T-helper 17 cell (primary cell): ENCODE measurements around the gene RWDD3. TPM values are rescaled to one million over a fixed set of nuclear protein-coding genes. Genes with fewer than 3 reads are reported as not detected.
A peak's percentile ranks its signal among the peaks of the same experiment; 100 is the strongest.

Source experiments
- ATAC-seq: fragments of 150-1000 bp; cut with Tn5 transposase; 2 replicates; pipeline ENCODE4 v1.10.0; 2021; ENCODE audit warnings: mild to moderate bottlenecking, moderate library complexity
- DNase-seq, 3 donors: peaks; one replicate each; pipeline versions ENCODE4 v3.0.0 to v3.0.0-alpha.2; 2020 to 2021
- H3K9me3 ChIP-seq: one replicate; pipeline ENCODE4 v1.7.0; 2013; ENCODE audit warnings: low read length, mild to moderate bottlenecking; ENCODE audit not compliant: control insufficient read depth, poor library complexity, severe bottlenecking
- H3K27ac Mint-ChIP-seq: one replicate; pipeline ENCODE4 v1.8.0; 2022; ENCODE audit warnings: mild to moderate bottlenecking, moderate library complexity, mixed read lengths
- H3K27me3 Mint-ChIP-seq: one replicate; pipeline ENCODE4 v1.8.0; 2022; ENCODE audit warnings: mixed read lengths
- H3K36me3 Mint-ChIP-seq: one replicate; pipeline ENCODE4 v1.8.0; 2022; ENCODE audit warnings: low read depth, mixed read lengths
- H3K4me1 Mint-ChIP-seq: one replicate; pipeline ENCODE4 v1.8.0; 2022; ENCODE audit warnings: mild to moderate bottlenecking, mixed read lengths
- H3K4me3 Mint-ChIP-seq: one replicate; pipeline ENCODE4 v1.8.0; 2022; ENCODE audit warnings: mild to moderate bottlenecking, moderate library complexity, mixed read lengths
- total RNA-seq, 4 donors: library from RNA in 2 of 4; stranded (reverse) in 2 of 4; gene quantifications; one replicate each; pipeline ENCODE4 v1.2.3 and lab custom pipeline; 2022 to 2026

The RWDD3 gene
- 10 to 100 TPM in 1 of 2 donors, 1 to 10 TPM in 1; 10.0 to 13.4 TPM for total RNA-seq
- 2.3 to 3.8 reads per million in 2 donors for total RNA-seq (lab: John Stamatoyannopoulos, UW)

GRCh38 chr1:95233737-95234500 is at the start of gene RWDD3:
Gene RWDD3 (plus strand): TSS chr1:95234210. CDS start chr1:95234231, 21 bp downstream.
- peaks cover 29% of the 10 kb centered on the region for H3K4me1 Mint-ChIP-seq
- H3K9me3 ChIP-seq = no peaks in the 10 kb centered on the region
- H3K4me3 Mint-ChIP-seq = peak within 1 kb of the TSS; percentile 93
- H3K36me3 Mint-ChIP-seq = no peaks in the 10 kb centered on the region
- peak within 1 kb of the TSS; percentile 93 for H3K27ac Mint-ChIP-seq
- ATAC-seq = peak; percentile 97
- peak; percentile 91 to 93 (median 92) for DNase-seq
- peaks cover 21% of the 10 kb centered on the region for H3K27me3 Mint-ChIP-seq

- DNase-seq (no peak), ATAC-seq (no peak)
- H3K36me3 Mint-ChIP-seq = no peaks in the 10 kb centered on the region
- no peak overlapping the region for H3K27ac Mint-ChIP-seq
- H3K9me3 ChIP-seq = no peaks in the 10 kb centered on the region
- no peaks in the 10 kb centered on the region for H3K4me1 Mint-ChIP-seq
- H3K27me3 Mint-ChIP-seq = peaks cover 8% of the 10 kb centered on the region
- H3K4me3 Mint-ChIP-seq = no peak overlapping the region
Measured at GRCh38 chr1:95186149-95186548, 47.9 kb upstream of the RWDD3 start.

- no peak overlapping the region for H3K4me3 Mint-ChIP-seq
- DNase-seq = no peak
Measured at GRCh38 chr1:95193591-95193990, 40.4 kb upstream of the RWDD3 start.

GRCh38 chr1:95195046-95195445 is 39.0 kb upstream of the RWDD3 start:
- H3K4me1 Mint-ChIP-seq = no peaks in the 10 kb centered on the region
- H3K9me3 ChIP-seq = no peaks in the 10 kb centered on the region
- DNase-seq (no peak), ATAC-seq (no peak)
- peaks cover 3% of the 10 kb centered on the region for H3K36me3 Mint-ChIP-seq
- no peak overlapping the region for H3K4me3 Mint-ChIP-seq
- H3K27me3 Mint-ChIP-seq = peaks cover 13% of the 10 kb centered on the region
- no peak overlapping the region for H3K27ac Mint-ChIP-seq

More at GRCh38 chr1:95193591-95193990, 40.4 kb upstream of the RWDD3 start:
- Mint-ChIP-seq H3K27ac (no peak overlapping the region), H3K36me3 (peaks cover 3% of the 10 kb centered on the region), H3K4me1 (no peaks in the 10 kb centered on the region), H3K27me3 (peaks cover 13% of the 10 kb centered on the region)
- H3K9me3 ChIP-seq = no peaks in the 10 kb centered on the region
- ATAC-seq = no peak

- no peak for DNase-seq
- H3K9me3 ChIP-seq = no peaks in the 10 kb centered on the region
- Mint-ChIP-seq H3K36me3 (peaks cover 3% of the 10 kb centered on the region), H3K4me1 (no peaks in the 10 kb centered on the region), H3K27me3 (peaks cover 10% of the 10 kb centered on the region), H3K4me3 (no peak overlapping the region), H3K27ac (no peak overlapping the region)
- no peak for ATAC-seq
Measured at GRCh38 chr1:95196017-95196416, 38.0 kb upstream of the RWDD3 start.

GRCh38 chr1:95197616-95198252 is 36.3 kb upstream of the RWDD3 start:
- Mint-ChIP-seq H3K36me3 (peaks cover 3% of the 10 kb centered on the region), H3K4me1 (no peaks in the 10 kb centered on the region), H3K27me3 (peaks cover 10% of the 10 kb centered on the region), H3K27ac (no peak overlapping the region), H3K4me3 (no peak overlapping the region)
- no peaks in the 10 kb centered on the region for H3K9me3 ChIP-seq
- ATAC-seq (no peak), DNase-seq (no peak)

- H3K9me3 ChIP-seq = no peaks in the 10 kb centered on the region
- DNase-seq = no peak
- ATAC-seq = no peak
- Mint-ChIP-seq H3K36me3 (peaks cover 5% of the 10 kb centered on the region), H3K4me3 (no peak overlapping the region), H3K27me3 (peaks cover 10% of the 10 kb centered on the region), H3K4me1 (no peaks in the 10 kb centered on the region), H3K27ac (no peak overlapping the region)
Measured at GRCh38 chr1:95201905-95202304, 32.1 kb upstream of the RWDD3 start.

GRCh38 chr1:95203908-95204437 is 30.0 kb upstream of the RWDD3 start:
- Mint-ChIP-seq H3K27me3 (peaks cover 5% of the 10 kb centered on the region), H3K36me3 (peaks cover 2% of the 10 kb centered on the region), H3K27ac (no peak overlapping the region), H3K4me1 (no peaks in the 10 kb centered on the region), H3K4me3 (no peak overlapping the region)
- DNase-seq = no peak
- ATAC-seq = no peak
- no peaks in the 10 kb centered on the region for H3K9me3 ChIP-seq

- DNase-seq (no peak), ATAC-seq (no peak)
- no peaks in the 10 kb centered on the region for H3K9me3 ChIP-seq
- Mint-ChIP-seq H3K36me3 (peaks cover 2% of the 10 kb centered on the region), H3K27ac (no peak overlapping the region), H3K4me3 (no peak overlapping the region), H3K27me3 (no peaks in the 10 kb centered on the region), H3K4me1 (no peaks in the 10 kb centered on the region)
Measured at GRCh38 chr1:95206514-95206913, 27.5 kb upstream of the RWDD3 start.

GRCh38 chr1:95207223-95207935 is 26.6 kb upstream of the RWDD3 start:
- H3K9me3 ChIP-seq = no peaks in the 10 kb centered on the region
- H3K27me3 Mint-ChIP-seq = no peaks in the 10 kb centered on the region
- no peak overlapping the region for H3K4me3 Mint-ChIP-seq
- no peak overlapping the region for H3K27ac Mint-ChIP-seq
- peaks cover 2% of the 10 kb centered on the region for H3K36me3 Mint-ChIP-seq
- DNase-seq (no peak), ATAC-seq (no peak)
- no peaks in the 10 kb centered on the region for H3K4me1 Mint-ChIP-seq

GRCh38 chr1:95208876-95209275 is 25.1 kb upstream of the RWDD3 start:
- H3K4me1 Mint-ChIP-seq = no peaks in the 10 kb centered on the region
- H3K27ac Mint-ChIP-seq = no peak overlapping the region
- H3K36me3 Mint-ChIP-seq = peaks cover 2% of the 10 kb centered on the region
- DNase-seq (no peak), ATAC-seq (no peak)
- H3K27me3 Mint-ChIP-seq = no peaks in the 10 kb centered on the region
- H3K9me3 ChIP-seq = no peaks in the 10 kb centered on the region
- no peak overlapping the region for H3K4me3 Mint-ChIP-seq

GRCh38 chr1:95209291-95209690 is 24.7 kb upstream of the RWDD3 start:
- H3K9me3 ChIP-seq = no peaks in the 10 kb centered on the region
- H3K27me3 Mint-ChIP-seq = no peaks in the 10 kb centered on the region
- H3K4me1 Mint-ChIP-seq = no peaks in the 10 kb centered on the region
- DNase-seq (no peak), ATAC-seq (no peak)
- H3K27ac Mint-ChIP-seq = no peak overlapping the region
- no peak overlapping the region for H3K4me3 Mint-ChIP-seq
- peaks cover 2% of the 10 kb centered on the region for H3K36me3 Mint-ChIP-seq
